ENCODE measurements around the gene COQ5.

COQ5 gene

DNA sequence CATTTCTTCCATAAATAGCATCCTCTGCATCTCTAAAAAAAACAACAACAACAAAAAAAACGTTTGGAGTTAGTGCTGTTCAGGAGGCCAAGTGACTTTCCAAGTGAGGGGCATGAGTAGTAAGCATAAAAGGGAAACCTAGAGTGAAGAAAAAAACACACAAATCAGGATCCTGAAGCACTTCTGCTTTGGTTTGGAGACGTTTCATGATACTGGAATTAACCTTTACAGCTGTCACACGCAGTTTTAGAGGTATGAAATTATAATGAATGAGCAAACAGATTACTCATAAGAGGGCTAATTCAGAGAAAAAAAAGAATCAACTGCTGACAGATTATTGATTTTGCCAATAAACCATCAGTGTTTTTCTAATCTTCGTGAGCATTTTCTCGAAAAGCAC is 63.2 kb downstream of the COQ5 start:
- no peaks in the 10 kb centered on the region for H3K9me3 ChIP-seq (ENCODE audit: control insufficient read depth, insufficient read depth, low read length)
- H3K9ac ChIP-seq (ENCODE audit: low read depth, low read length), result no peak overlapping the region
- peaks cover 4% of the 10 kb centered on the region for H3K4me1 ChIP-seq (ENCODE audit: insufficient read depth, low read length)
- H3K36me3 ChIP-seq (ENCODE audit: insufficient read depth, low read length), result peaks cover 48% of the 10 kb centered on the region

DNA sequence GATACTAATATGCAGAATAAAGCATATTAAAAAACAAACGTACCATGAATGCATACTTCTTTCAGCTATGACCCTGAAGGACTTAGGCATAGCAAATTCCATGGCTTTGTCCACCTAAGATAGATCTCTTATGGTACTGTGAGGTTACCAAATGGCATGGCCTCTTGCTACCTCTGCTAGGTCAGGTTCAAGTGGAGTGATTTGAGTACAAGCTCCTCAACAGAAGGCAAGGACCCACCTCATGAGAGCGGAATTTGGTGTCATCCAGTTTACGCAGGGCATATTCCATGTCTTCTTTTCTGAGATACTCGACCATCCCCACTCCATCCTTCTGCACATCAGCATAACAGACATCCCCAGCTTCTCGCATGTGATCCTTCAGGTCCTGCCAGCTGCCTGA is 65.2 kb downstream of the COQ5 start:
- Histone ChIP-seq H3K9me3 (ENCODE audit: control insufficient read depth, insufficient read depth, low read length) (no peaks in the 10 kb centered on the region), H3K4me1 (ENCODE audit: insufficient read depth, low read length) (peaks cover 4% of the 10 kb centered on the region), H3K36me3 (ENCODE audit: insufficient read depth, low read length) (peaks cover 54% of the 10 kb centered on the region), H3K9ac (ENCODE audit: low read depth, low read length) (no peak overlapping the region)

DNA sequence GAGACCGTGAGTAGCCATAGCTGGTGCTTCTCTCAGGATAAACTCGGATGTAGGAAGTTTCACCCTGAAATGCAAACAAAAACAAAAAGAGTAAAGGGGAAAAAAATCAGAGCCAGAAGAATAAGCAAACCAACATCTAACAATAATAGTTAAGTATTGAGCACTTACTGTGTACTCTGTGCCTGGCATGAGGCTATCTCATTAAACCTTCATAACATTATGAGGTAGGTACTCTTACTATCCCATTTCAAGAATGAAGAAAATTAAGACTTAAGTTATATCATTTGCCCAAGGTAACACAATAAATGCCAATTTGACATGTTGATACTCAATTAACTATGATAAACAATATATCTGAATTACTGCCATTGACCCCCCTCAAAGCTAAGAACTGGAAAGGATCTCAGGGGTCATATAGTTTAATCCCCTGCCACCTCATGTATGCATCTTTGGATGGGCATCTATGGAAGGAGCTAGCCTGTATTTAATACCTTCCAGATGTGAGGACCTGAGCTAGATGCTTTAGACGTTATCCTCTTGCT is 66.8 kb downstream of the COQ5 start:
- Histone ChIP-seq H3K4me1 (ENCODE audit: insufficient read depth, low read length) (peaks cover 4% of the 10 kb centered on the region; the same call in 1 of the 2 replicates), H3K36me3 (ENCODE audit: insufficient read depth, low read length) (peaks cover 60% of the 10 kb centered on the region), H3K9ac (ENCODE audit: low read depth, low read length) (no peak overlapping the region), H3K9me3 (ENCODE audit: control insufficient read depth, insufficient read depth, low read length) (no peaks in the 10 kb centered on the region)

DNA sequence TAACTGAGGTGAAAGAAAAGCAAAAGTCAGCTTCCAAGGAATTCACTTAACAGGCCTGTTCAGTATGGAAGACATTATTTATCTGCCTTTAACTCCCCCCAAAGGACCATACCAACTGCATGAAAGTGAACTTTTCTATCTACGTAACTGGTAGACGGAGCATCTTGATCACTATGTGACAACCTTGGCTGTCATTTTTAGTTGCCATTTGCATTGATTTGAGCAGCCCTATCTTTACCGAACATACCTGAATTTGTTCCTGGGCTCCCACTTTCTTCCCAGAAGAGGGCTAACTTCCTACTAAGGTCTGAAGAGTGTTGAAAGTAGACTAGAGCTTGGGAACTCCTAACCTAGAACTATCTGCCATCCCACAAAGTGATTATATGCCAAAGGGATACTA is 68.8 kb downstream of the COQ5 start:
- Histone ChIP-seq H3K4me1 (ENCODE audit: insufficient read depth, low read length) (no peaks in the 10 kb centered on the region), H3K9ac (ENCODE audit: low read depth, low read length) (no peak overlapping the region), H3K36me3 (ENCODE audit: insufficient read depth, low read length) (peaks cover 49% of the 10 kb centered on the region), H3K9me3 (ENCODE audit: control insufficient read depth, insufficient read depth, low read length) (no peaks in the 10 kb centered on the region)

DNA sequence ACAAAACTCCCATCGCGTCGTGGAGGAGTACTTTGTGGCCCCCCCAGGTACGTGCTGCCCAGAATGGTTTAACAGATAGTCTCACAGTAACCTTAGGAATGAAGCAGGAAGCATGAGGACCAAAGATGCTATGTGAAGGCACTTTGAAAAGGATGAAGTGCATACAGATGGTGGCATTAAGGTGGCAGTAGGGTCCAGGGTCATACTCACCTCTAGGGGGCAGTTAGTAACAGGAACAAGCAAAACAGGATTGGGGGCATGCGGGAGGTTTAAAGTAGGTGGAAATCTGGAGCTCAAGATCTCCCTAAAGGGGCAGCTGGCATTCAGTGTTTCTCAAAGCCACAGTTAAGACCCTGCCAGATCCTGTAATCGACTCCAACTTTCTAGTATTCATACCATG is 71.8 kb downstream of the COQ5 start:
- H3K36me3 ChIP-seq (ENCODE audit: insufficient read depth, low read length), result peaks cover 27% of the 10 kb centered on the region
- no peak overlapping the region for H3K9ac ChIP-seq (ENCODE audit: low read depth, low read length)

DNA sequence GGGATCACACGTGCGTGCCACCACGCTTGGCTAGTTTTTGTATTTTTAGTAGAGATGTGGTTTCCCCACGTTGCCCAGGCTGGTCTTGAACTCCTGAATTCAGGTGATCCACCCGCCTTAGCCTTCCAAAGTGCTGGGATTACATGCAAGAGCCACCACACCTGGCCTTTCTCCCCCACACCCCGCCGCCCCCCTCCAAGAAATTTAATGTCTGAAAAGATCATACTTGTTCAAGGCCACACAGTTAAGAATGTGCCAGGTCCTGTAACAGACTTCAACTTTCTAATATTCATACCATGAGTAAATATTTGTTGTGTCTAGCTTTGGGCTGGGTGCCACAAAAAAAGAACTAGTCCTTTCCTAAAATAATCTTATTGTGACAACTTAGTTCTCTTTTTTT is 73.7 kb downstream of the COQ5 start:
- Histone ChIP-seq H3K4me1 (ENCODE audit: insufficient read depth, low read length) (no peaks in the 10 kb centered on the region), H3K36me3 (ENCODE audit: insufficient read depth, low read length) (peaks cover 15% of the 10 kb centered on the region), H3K9ac (ENCODE audit: low read depth, low read length) (no peak overlapping the region), H3K9me3 (ENCODE audit: control insufficient read depth, insufficient read depth, low read length) (no peaks in the 10 kb centered on the region)

More for the DNA sequence above, 71.8 kb downstream of the COQ5 start:
- no peaks in the 10 kb centered on the region for H3K9me3 ChIP-seq (ENCODE audit: control insufficient read depth, insufficient read depth, low read length)
- no peaks in the 10 kb centered on the region for H3K4me1 ChIP-seq (ENCODE audit: insufficient read depth, low read length)

DNA sequence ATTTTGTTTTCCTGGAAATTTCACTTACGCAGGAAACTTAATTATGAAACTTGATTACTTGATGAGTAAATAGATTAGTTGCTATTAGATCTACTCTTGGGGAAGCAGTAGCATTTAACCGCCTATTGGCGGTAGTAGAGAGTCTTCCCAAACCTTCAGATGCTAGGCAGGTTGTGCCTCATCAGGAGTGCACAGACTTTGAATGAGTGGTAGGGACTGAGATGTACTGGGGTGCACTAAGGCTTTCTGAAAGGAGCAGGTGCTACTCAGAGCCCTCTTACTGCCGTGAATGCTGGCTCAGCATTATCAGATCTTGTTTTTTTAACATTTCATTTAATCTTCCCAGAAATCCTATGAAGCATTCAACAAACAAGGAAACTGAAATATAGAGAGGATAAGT is 75.0 kb downstream of the COQ5 start:
- Histone ChIP-seq H3K4me1 (ENCODE audit: insufficient read depth, low read length) (no peaks in the 10 kb centered on the region), H3K9ac (ENCODE audit: low read depth, low read length) (no peak overlapping the region), H3K36me3 (ENCODE audit: insufficient read depth, low read length) (peaks cover 15% of the 10 kb centered on the region), H3K9me3 (ENCODE audit: control insufficient read depth, insufficient read depth, low read length) (no peaks in the 10 kb centered on the region)
